GM21786 (cell line): ENCODE results near the gene STK17A.
A peak's percentile ranks its signal among the peaks of the same experiment; 100 is the strongest.

ENCODE experiments used
- ATAC-seq: cut with Tn5 transposase; IDR thresholded peaks from one replicate; pipeline ENCODE4 v1.9.1; 2021; ENCODE audit not compliant: unreplicated experiment

The STK17A gene

GRCh38 chr7:43631559-43631958 lies 48.7 kb downstream of the STK17A start:
- ATAC-seq, result no peak

GRCh38 chr7:43632746-43633145 lies 49.8 kb downstream of the STK17A start:
- ATAC-seq, result no peak

GRCh38 chr7:43634384-43634783 lies 51.5 kb downstream of the STK17A start:
- no peak for ATAC-seq

- ATAC-seq, result no peak
These were observed 53.2 kb downstream of the STK17A start for GRCh38 chr7:43636093-43636492.

GRCh38 chr7:43637114-43637806 lies 54.4 kb downstream of the STK17A start:
- no peak for ATAC-seq

GRCh38 chr7:43639858-43640491 lies 57.1 kb downstream of the STK17A start:
- no peak for ATAC-seq

GRCh38 chr7:43640679-43641078 lies 57.8 kb downstream of the STK17A start:
- no peak for ATAC-seq

GRCh38 chr7:43642897-43643630 lies 60.2 kb downstream of the STK17A start:
- no peak for ATAC-seq

- ATAC-seq, result no peak
These were observed 60.9 kb downstream of the STK17A start for GRCh38 chr7:43643846-43644245.

GRCh38 chr7:43645699-43646226 lies 62.9 kb downstream of the STK17A start:
- no peak for ATAC-seq

GRCh38 chr7:43646603-43647338 lies 63.9 kb downstream of the STK17A start:
- ATAC-seq, result no peak

- ATAC-seq, result no peak
These were observed 64.4 kb downstream of the STK17A start for GRCh38 chr7:43647339-43647672.

GRCh38 chr7:43647673-43648472 lies 65.0 kb downstream of the STK17A start:
- no peak for ATAC-seq

GRCh38 chr7:43648473-43649406 lies 65.8 kb downstream of the STK17A start:
- ATAC-seq, result peak; percentile 56

- ATAC-seq, result peak; percentile 54
These were observed 66.9 kb downstream of the STK17A start for GRCh38 chr7:43649755-43650274.

GRCh38 chr7:43650457-43651052 lies 67.6 kb downstream of the STK17A start:
- ATAC-seq, result no peak

GRCh38 chr7:43652364-43652763 lies 69.5 kb downstream of the STK17A start:
- no peak for ATAC-seq

GRCh38 chr7:43653466-43653865 lies 70.6 kb downstream of the STK17A start:
- ATAC-seq, result no peak
